Activated CD4-positive, alpha-beta T cell treated with anti-CD3 and anti-CD28 coated beads, Interleukin-2, Interleukin-6, amounts not matched to agents 100 ng/mL and 50 ng/mL, durations not matched to agents 16 hours and 8 hours (primary cell): ENCODE measurements around the gene SERTAD1.
"Not testable (repeated sequence)": the region's sequence is repeated elsewhere in the genome, so short reads cannot be mapped to it uniquely, and the experiment has no call there.

ENCODE experiments used
- DNase-seq: peaks from one replicate; pipeline ENCODE4 v3.0.0-alpha.2; 2020

Gene SERTAD1

GRCh38 chr19:40425450-40426287, at the start of gene SERTAD1:
Gene SERTAD1, minus strand, starts transcription at chr19:40425992. Its CDS starts 2,446 bp downstream, at chr19:40423546.
- peak; percentile 100 for DNase-seq

- DNase-seq: no peak
Measured at GRCh38 chr19:40474737-40475136, 48.9 kb upstream of the SERTAD1 start.

GRCh38 chr19:40472516-40472915, 46.7 kb upstream of the SERTAD1 start:
- DNase-seq: no peak

- no peak for DNase-seq
Measured at GRCh38 chr19:40471111-40471510, 45.3 kb upstream of the SERTAD1 start.

GRCh38 chr19:40469011-40469410, 43.2 kb upstream of the SERTAD1 start:
- DNase-seq: no peak

- no peak for DNase-seq
Measured at GRCh38 chr19:40466985-40467734, 41.4 kb upstream of the SERTAD1 start, which contains the start of gene SPTBN4. Gene SPTBN4, plus strand, starts transcription at chr19:40467001. Its CDS starts 5,621 bp downstream, at chr19:40472622.

GRCh38 chr19:40466219-40466984, 40.6 kb upstream of the SERTAD1 start:
- no peak for DNase-seq

- DNase-seq: peak; percentile 100
Measured at GRCh38 chr19:40465557-40466218, 39.9 kb upstream of the SERTAD1 start, which contains the start of gene BLVRB. Gene BLVRB, minus strand, starts transcription at chr19:40465745. Its CDS starts 57 bp downstream, at chr19:40465688.

GRCh38 chr19:40465025-40465556, 39.3 kb upstream of the SERTAD1 start:
- peak; percentile 76 for DNase-seq

GRCh38 chr19:40464059-40465024, 38.5 kb upstream of the SERTAD1 start:
- DNase-seq: peak; percentile 76

GRCh38 chr19:40463587-40464037, 37.8 kb upstream of the SERTAD1 start:
- DNase-seq: not testable (repeated sequence)

- DNase-seq: no peak
Measured at GRCh38 chr19:40461669-40462221, 36.0 kb upstream of the SERTAD1 start.

GRCh38 chr19:40460185-40460584, 34.4 kb upstream of the SERTAD1 start:
- no peak for DNase-seq

- DNase-seq: no peak
Measured at GRCh38 chr19:40458597-40458974, 32.8 kb upstream of the SERTAD1 start.

GRCh38 chr19:40457953-40458596, 32.3 kb upstream of the SERTAD1 start:
- DNase-seq: no peak

- DNase-seq: no peak
Measured at GRCh38 chr19:40457048-40457447, 31.3 kb upstream of the SERTAD1 start.

- not testable (repeated sequence) for DNase-seq
Measured at GRCh38 chr19:40453943-40454342, 28.2 kb upstream of the SERTAD1 start.

- no peak for DNase-seq
Measured at GRCh38 chr19:40453151-40453735, 27.5 kb upstream of the SERTAD1 start.

GRCh38 chr19:40452016-40452415, 26.2 kb upstream of the SERTAD1 start:
- no peak for DNase-seq

GRCh38 chr19:40450664-40451063, 24.9 kb upstream of the SERTAD1 start:
- DNase-seq: no peak
